ENCODE data around the gene SVOPL. TPM values are rescaled to one million over a fixed set of nuclear protein-coding genes. Genes with fewer than 3 reads are reported as not detected.

The SVOPL gene
- polyA plus RNA-seq, 10 donors, result 0.22 TPM; not detected in 9

DNA sequence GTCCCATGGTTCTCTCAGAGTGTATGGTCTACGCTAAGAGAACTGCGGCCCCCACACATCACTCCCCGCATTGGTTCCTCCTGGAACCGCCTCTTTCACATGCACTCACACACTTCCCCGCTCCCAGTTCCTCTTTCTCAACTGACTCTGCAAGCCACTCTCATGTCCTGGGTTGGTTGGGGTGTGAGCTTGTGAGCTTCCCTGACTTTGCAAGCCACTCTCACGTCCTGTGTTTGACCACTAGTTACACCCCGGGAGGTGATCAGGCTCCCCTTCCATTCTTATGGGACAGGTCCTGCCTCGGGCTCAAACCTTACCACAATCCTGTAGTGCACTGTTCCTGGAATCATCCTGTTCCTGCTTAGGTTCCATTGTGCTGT lies 136.1 kb downstream of the SVOPL start:
- no peak for DNase-seq

DNA sequence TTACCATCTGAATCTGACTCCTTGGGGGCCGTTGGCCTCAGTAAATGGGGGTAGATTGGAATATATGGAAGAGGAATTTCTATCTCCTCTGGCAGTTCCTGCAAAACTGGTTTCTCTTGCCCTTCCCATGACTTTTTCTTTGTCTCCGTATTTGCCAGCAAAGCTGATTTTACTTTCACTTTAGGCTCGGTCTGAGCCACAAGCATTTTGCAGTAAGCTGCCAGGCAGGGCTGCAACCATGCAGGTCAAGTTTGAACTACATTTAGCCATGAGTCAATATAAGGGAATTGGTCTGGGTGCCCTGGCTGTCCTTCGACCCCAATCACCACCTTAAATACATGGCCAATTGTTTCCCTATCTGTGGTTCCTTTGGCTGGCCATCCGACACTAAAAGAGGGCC lies 136.8 kb downstream of the SVOPL start:
- DNase-seq, result no peak

DNA sequence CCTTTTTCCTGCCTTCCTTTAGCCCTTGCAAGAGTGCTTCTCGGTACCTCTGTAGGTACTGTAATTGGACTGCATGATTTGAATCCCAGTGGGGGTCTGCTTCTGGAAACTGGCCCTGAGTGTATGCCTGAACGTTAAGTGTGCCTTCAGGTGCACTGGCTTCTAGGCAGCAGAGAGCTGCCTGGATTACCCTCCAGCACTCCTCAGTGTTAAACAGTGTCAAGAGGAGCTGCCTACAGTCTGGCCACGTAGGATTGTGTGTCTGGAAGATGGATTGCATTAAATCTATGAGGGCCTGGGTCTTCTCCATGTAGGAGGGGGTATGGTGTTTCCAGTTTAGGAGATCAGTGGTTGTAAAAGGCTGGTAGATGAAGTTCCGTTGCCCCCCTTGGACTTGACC lies 137.4 kb downstream of the SVOPL start:
- DNase-seq, result no peak

DNA sequence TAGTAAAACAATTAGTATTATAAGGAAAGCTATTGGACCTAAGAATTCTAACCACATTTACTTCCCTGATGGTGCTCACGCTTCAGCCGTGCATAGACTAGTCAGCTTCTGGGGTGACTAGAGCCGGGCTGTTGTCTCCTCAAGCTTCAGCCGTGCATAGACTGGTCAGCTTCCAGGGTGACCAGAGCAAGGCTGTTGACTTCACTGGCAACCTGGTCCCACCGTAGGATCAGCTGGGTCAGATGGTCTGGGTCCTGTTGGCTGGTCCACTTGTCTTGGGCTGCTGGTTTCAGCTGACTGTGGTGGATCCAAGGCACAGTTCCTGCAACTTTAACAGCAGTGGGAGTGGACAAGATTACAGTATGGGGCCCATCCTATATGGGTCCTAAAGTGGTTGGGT lies 141.7 kb downstream of the SVOPL start:
- no peak for DNase-seq

DNA sequence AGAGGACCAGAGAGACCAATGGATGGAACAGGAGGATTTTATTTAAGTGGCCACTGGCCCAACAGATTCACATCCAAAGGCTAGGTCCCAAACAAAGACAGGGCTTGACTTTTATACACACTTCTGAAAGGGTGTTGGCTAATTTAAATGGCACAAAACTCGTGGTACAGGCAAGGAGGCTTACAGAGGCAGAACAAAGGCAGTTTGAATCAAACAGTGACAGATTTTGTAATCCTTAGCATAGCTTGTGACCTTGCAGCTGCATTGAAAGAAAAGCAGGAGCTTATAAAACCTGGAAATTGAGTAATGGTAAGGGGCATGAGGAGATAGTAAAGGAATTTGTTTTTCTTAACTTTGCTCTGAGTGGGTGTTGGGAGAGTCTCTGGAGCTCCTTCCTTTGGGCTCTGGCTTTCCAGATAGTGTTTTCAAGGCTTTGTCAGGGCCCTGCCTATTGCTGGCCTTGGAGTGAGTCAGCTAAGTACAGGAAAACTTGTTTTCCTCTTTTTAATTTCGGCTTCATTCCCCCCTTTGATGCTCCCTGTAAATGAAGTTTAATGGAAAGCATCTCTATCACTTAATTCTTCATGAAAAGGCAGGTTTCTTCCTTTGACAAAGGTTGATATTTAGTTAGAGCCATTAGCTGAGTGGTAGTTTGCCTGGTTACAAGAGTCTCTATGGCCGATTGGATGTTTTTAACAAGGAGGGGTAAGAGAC lies 144.2 kb downstream of the SVOPL start:
- no peak for DNase-seq

DNA sequence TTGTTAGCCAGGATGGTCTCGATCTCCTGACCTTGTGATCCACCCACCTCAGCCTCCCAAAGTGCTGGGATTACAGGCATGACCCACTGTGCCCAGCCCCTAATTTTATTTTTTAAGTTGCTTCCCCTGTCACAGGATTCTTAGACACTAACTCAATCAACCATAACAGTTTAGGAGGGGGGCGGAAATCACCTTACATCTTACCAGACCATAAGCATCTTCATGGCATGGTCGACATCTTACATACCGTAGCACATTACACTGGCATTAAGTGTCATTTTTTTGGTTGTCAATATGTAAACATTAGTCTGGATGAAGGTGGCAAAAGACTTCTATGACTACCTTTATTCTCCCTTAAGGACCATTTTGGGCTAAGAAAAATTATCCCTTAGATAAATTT lies 145.5 kb downstream of the SVOPL start:
- DNase-seq, result no peak

DNA sequence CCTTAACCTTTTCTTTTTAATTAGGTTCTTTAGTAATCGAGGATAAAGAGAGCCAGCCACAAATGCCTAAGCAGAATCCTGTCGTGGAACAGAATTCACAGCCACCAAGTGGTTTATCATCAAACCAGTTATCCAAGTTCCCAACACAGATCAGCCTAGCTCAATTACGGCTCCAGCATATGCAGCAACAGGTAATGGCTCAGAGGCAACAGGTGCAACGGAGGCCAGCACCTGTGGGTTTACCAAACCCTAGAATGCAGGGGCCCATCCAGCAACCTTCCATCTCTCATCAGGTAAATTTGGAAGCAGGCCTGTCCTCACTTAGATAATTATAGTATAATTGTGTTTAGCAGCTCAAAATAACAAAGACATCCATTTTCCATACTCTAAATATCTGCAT lies 146.5 kb downstream of the SVOPL start:
- DNase-seq, result no peak

DNA sequence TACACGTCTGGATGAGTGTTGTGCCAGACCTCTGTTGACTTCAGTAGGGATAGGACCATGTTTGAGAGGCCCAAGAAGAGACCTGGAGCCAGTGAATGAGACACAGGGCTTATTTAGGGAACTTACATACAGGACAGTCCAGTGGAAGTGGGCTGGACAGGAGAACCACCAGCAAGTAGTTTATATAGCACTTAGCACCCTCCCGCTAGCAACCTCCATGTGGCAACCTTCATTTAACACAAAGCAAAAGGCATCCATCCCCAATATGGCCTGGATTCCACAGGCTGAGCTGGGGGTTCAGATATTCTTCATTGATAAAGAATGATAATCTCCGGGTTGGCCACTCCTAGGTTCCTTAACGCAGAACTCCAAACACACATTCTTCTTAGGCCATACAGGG lies 147.4 kb downstream of the SVOPL start:
- no peak for DNase-seq

DNA sequence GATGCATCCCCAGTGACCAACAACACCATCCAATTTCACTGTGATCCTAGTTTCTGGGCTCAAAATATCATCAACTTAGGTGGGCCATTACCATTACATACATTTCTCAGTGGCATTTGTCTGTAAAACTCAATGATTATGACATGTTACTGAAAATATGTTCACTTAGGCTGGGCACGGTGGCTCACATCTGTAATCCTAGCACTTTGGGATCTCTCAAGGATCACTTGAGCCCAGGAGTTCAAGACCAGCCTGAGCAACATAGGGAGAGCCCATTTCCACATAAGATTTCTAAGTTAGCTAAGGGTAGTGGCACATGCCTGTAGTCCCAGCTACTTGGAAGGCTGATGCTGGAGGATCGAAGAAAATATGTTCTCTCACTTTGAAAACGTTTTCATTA lies 150.1 kb downstream of the SVOPL start:
- no peak for DNase-seq

DNA sequence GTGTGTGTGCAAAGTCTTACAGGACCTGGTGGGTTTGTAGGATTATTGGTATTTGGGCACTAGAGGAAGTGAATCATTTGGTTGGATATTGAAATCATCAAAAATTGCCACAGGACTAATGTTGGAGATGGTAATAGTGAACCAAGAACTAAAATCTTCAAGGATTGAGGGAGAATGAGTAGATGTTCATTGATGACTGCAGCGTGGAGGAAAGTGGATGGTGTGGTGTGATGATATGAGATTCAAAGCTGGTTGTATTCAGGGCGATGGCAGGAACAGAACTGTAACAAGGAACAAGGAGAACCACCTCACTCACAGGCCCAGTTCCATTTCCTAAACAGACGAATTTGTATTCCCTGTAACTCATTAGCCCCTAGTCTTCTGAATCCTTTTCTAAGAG lies 150.8 kb downstream of the SVOPL start:
- no peak for DNase-seq

DNA sequence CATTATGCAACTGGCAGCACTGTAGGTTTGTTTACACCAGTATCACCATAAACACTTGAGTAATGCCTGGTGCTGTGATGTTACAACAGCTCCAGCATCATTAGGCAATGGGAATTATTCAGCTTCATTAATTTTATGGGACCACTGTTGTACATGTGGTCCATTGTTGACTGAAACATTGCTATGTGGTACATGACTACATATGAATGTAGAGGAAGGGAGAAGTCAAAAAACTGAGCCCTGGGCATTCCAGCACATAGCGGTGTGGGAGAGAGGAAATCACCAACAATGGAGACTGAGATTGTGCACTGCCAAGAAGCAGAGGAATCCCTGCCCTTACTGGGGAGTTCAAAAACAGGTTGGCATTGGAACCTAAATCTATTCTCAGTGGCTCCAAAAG lies 152.1 kb downstream of the SVOPL start:
- no peak for DNase-seq

DNA sequence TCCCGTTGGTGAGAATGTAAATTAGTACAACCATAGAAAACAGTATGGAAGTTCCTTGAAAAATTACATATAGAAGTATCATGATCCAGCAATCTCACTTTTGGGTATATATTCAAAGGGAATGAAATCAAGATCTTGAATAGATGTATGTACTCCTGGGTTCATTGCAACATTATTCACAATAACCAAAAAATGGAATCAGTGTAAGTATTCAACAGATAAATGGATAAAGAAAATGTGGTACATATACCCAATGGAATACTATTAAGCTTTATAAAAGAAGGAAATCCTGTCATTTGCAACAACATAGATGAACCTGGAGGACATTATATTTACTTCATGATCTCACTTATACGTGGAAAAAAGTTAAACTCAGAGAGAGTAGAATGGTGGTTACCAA lies 154.3 kb downstream of the SVOPL start:
- no peak for DNase-seq

DNA sequence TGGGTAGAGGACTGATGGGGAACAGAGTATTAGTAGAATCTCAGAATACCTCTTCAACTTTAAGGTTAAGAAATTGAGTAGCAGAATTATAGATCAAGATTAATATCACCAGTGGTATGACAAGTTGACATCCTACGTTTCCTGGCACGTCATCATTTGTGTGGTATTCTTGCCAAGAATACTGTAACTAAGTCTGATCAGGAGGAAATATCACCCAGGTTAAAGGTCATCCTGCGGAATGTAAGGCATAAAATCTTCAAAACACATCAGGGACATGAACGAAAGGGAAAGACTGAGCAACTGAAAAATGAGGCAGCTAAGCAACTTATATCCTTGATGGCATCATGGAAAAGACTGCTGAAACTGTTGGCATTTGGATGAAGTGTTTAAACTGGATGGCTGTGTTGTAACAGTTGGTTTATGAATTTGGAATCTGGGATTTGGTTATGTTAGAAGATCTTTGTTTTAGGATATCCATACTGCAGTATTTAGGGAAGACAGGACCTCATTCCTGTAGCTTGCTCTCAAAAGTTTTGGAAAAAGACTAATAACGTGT lies 155.0 kb downstream of the SVOPL start:
- DNase-seq, result no peak

DNA sequence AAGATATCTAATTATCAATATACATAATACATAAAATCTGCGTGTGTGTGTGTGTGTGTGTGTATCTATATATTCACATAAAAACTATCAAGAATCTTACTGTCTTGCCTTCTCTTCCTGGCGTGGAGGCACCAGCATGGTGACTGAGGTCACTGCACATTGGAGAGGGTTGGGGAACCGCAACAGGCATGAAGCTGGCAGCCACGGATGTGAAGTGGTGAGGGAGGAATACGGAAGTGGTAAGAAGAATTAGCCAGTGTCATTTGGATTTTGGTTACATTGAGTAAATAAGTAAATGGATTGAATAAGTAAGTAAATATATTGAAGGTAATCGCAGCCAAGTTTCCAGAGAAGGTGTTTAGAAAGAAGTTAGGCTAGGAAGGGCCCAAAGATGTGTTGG lies 156.0 kb downstream of the SVOPL start:
- no peak for DNase-seq

Other genes starting within 250 kb of the SVOPL start
- gene TRIM24, start 241.1 kb downstream of the SVOPL start, polyA plus RNA-seq (ENCODE audit: insufficient read length in 10 of 10), result 10 to 100 TPM; 18.5 to 28.3 (median 24.3) TPM
- under 1 TPM in 8 of 10 donors, not detected in 2; 0.04 to 0.20 (median 0.07) TPM for gene TMEM213, start 96.6 kb upstream of the SVOPL start, polyA plus RNA-seq (ENCODE audit: insufficient read length in 10 of 10)
- under 1 TPM in 8 of 10 donors, not detected in 2; 0.08 to 0.35 (median 0.21) TPM for gene ATP6V0A4, start 96.8 kb upstream of the SVOPL start, polyA plus RNA-seq (ENCODE audit: insufficient read length in 10 of 10)

Measured in muscle of back (tissue), 11 donors.